H1 (cell line): ENCODE measurements around the gene LBX2. TPM values are rescaled to one million over a fixed set of nuclear protein-coding genes. Genes with fewer than 3 reads are reported as not detected.
"Not testable (repeated sequence)": the region's sequence is repeated elsewhere in the genome, so short reads cannot be mapped to it uniquely, and the experiment has no call there.

Source experiments
- CTCF ChIA-PET: fragments of 300-600 bp; sonication (Branson Sonifier 250); formaldehyde crosslinking; loops from one replicate; lab custom pipeline; 2021; ENCODE audit not compliant: partially characterized antibody; lab: Charles Lee
- POLR2A ChIA-PET: fragments of 300-600 bp; sonication (Branson Sonifier 250); formaldehyde crosslinking; loops from one replicate; lab custom pipeline; 2021; ENCODE audit warnings: inconsistent platforms; ENCODE audit not compliant: partially characterized antibody; lab: Charles Lee
- DNase-seq, 2 experiments: peaks; one replicate each; pipeline versions ENCODE4 v3.0.0 to v3.0.0-alpha.2; 2010 to 2022; ENCODE audit warnings: low spot score in 2 of 2, low read depth in 1 of 2, mixed read lengths in 1 of 2
- FAIRE-seq: peaks from 2 replicates; lab custom pipeline; 2011; peaks lifted over from hg19 to GRCh38; lab: Jason Lieb, UNC
- H2AFZ ChIP-seq: 2 replicates; pipeline ENCODE4 v1.8.1; 2012; ENCODE audit warnings: low read length, inconsistent platforms
- H2AK5ac ChIP-seq: 2 replicates; pipeline ENCODE4 v1.6.1; 2013; ENCODE audit warnings: low read depth, low read length
- H2BK120ac ChIP-seq: replicated peaks from 2 replicates; pipeline ENCODE3; 2013; ENCODE audit warnings: low read depth, low read length, inconsistent platforms
- H2BK12ac ChIP-seq: 2 replicates; pipeline ENCODE4 v1.6.1; 2013; ENCODE audit warnings: low read depth, low read length
- H2BK15ac ChIP-seq: 2 replicates; pipeline ENCODE4 v1.6.1; 2013; ENCODE audit warnings: low read length
- H2BK20ac ChIP-seq: 2 replicates; pipeline ENCODE4 v1.6.1; 2013; ENCODE audit warnings: low read length
- H2BK5ac ChIP-seq: 2 replicates; pipeline ENCODE4 v1.6.1; 2013; ENCODE audit warnings: low read depth, low read length
- H3K14ac ChIP-seq: 2 replicates; pipeline ENCODE4 v1.6.1; 2013; ENCODE audit warnings: inconsistent platforms; ENCODE audit not compliant: insufficient read length
- H3K18ac ChIP-seq: 2 replicates; pipeline ENCODE4 v1.6.1; 2013; ENCODE audit warnings: low read length; ENCODE audit errors: extremely low read depth
- H3K23ac ChIP-seq: 2 replicates; pipeline ENCODE4 v1.6.1; 2013; ENCODE audit warnings: inconsistent platforms; ENCODE audit not compliant: insufficient read length
- H3K23me2 ChIP-seq: 2 replicates; pipeline ENCODE4 v1.6.1; 2013; ENCODE audit warnings: low read depth, low read length
- H3K27ac ChIP-seq: 2 replicates; pipeline ENCODE4 v1.6.1; 2011; ENCODE audit warnings: low read depth, low read length, inconsistent platforms
- H3K27me3 ChIP-seq, 4 experiments: replicated peaks in 1 of 4; 1 replicate in 1 of 4; 2 replicates in 3 of 4; pipeline versions ENCODE4 v1.6.1 to v1.8.1; 2011 to 2013; ENCODE audit warnings: low read length in 3 of 4, mild to moderate bottlenecking in 3 of 4, inconsistent platforms in 2 of 4, mixed read lengths in 2 of 4, moderate library complexity in 1 of 4; ENCODE audit not compliant: control insufficient read depth in 3 of 4, insufficient read depth in 3 of 4; ENCODE audit errors: extremely low read depth in 1 of 4
- H3K36me3 ChIP-seq, 4 experiments: 2 replicates each; pipeline versions ENCODE4 v1.6.1 to v1.8.1; 2011 to 2013; ENCODE audit warnings: mild to moderate bottlenecking in 4 of 4, low read length in 3 of 4, moderate library complexity in 2 of 4, control low read depth in 1 of 4, inconsistent platforms in 1 of 4; ENCODE audit not compliant: insufficient read depth in 4 of 4, control insufficient read depth in 2 of 4
- H3K4ac ChIP-seq: replicated peaks from 2 replicates; pipeline ENCODE3; 2013; ENCODE audit warnings: low read length, low read depth, mixed read lengths, inconsistent platforms; ENCODE audit not compliant: insufficient read length
- H3K4me1 ChIP-seq, 4 experiments: replicated peaks in 1 of 4; 1 replicate in 1 of 4; 2 replicates in 3 of 4; pipeline versions ENCODE4 v1.6.1 to v1.8.1; 2011 to 2013; ENCODE audit warnings: low read length in 3 of 4, inconsistent platforms in 2 of 4, mixed read lengths in 1 of 4; ENCODE audit not compliant: insufficient read depth in 4 of 4, control insufficient read depth in 3 of 4
- H3K4me2 ChIP-seq, 2 experiments: 2 replicates each; pipeline versions ENCODE4 v1.6.1 to v1.8.1; 2011 to 2013; ENCODE audit warnings: low read depth in 2 of 2, low read length in 2 of 2, control low read depth in 1 of 2, inconsistent platforms in 1 of 2, mild to moderate bottlenecking in 1 of 2; ENCODE audit not compliant: insufficient read depth in 1 of 2
- H3K4me3 ChIP-seq, 4 experiments: fragments of 200-600, 300-600 bp in 1 of 4; sonication (generic), shearing (Covaris generic), sonication (Bioruptor Twin) in 1 of 4; 2 replicates each; pipeline versions ENCODE4 v1.5.1 to v1.8.1; 2011 to 2016; ENCODE audit warnings: low read length in 4 of 4, low read depth in 3 of 4, control low read depth in 2 of 4, inconsistent platforms in 2 of 4, mild to moderate bottlenecking in 2 of 4, mixed read lengths in 1 of 4, moderate library complexity in 1 of 4; ENCODE audit not compliant: insufficient read depth in 2 of 4; ENCODE audit errors: extremely low read depth in 1 of 4
- H3K56ac ChIP-seq: replicated peaks from 2 replicates; pipeline ENCODE3; 2013; ENCODE audit warnings: low read depth, mild to moderate bottlenecking, mixed read lengths, low read length, inconsistent platforms; ENCODE audit not compliant: insufficient read length
- H3K79me1 ChIP-seq: 2 replicates; pipeline ENCODE4 v1.6.1; 2013; ENCODE audit warnings: low read depth, low read length, control low read depth
- H3K79me2 ChIP-seq, 2 experiments: 2 replicates each; pipeline versions ENCODE4 v1.6.1 to v1.8.1; 2012 to 2013; ENCODE audit warnings: low read length in 2 of 2, mild to moderate bottlenecking in 2 of 2, inconsistent platforms in 1 of 2; ENCODE audit not compliant: insufficient read depth in 2 of 2, control insufficient read depth in 1 of 2
- H3K9ac ChIP-seq, 4 experiments: replicated peaks in 1 of 4; 1 replicate in 1 of 4; 2 replicates in 3 of 4; pipeline versions ENCODE4 v1.6.1 to v1.8.1; 2011 to 2013; ENCODE audit warnings: low read depth in 3 of 4, low read length in 3 of 4, control low read depth in 2 of 4, mild to moderate bottlenecking in 2 of 4, moderate library complexity in 2 of 4, inconsistent platforms in 1 of 4; ENCODE audit errors: extremely low read depth in 1 of 4
- H3K9me3 ChIP-seq, 2 experiments: 2 replicates each; pipeline versions ENCODE4 v1.6.1 to v1.8.1; 2012 to 2013; ENCODE audit warnings: mild to moderate bottlenecking in 2 of 2, moderate library complexity in 2 of 2, control low read depth in 1 of 2, inconsistent platforms in 1 of 2, low read depth in 1 of 2, low read length in 1 of 2, mixed read lengths in 1 of 2; ENCODE audit not compliant: insufficient read depth in 2 of 2
- H4K20me1 ChIP-seq, 2 experiments: replicated peaks in 1 of 2; 2 replicates each; pipeline versions ENCODE3 to v1.8.1; 2011 to 2013; ENCODE audit warnings: inconsistent platforms in 2 of 2, low read length in 2 of 2, mild to moderate bottlenecking in 1 of 2; ENCODE audit not compliant: insufficient read depth in 2 of 2, control insufficient read depth in 1 of 2
- H4K5ac ChIP-seq: 2 replicates; pipeline ENCODE4 v1.6.1; 2013; ENCODE audit warnings: low read length, low read depth, mixed read lengths, inconsistent platforms; ENCODE audit not compliant: insufficient read length
- H4K8ac ChIP-seq: 2 replicates; pipeline ENCODE4 v1.8.0; 2013; ENCODE audit warnings: mild to moderate bottlenecking, moderate library complexity, low read length, inconsistent platforms; ENCODE audit not compliant: insufficient read depth; ENCODE audit errors: extremely low read depth
- H4K91ac ChIP-seq: replicated peaks from 2 replicates; pipeline ENCODE3; 2013; ENCODE audit warnings: low read length, mixed read lengths, inconsistent platforms; ENCODE audit not compliant: insufficient read length
- KDM1A ChIP-seq: fragments of 200-600, 300-600 bp; sonication (generic); IDR thresholded peaks from 2 replicates; pipeline ENCODE4 v1.7.1; 2016; ENCODE audit warnings: mild to moderate bottlenecking, low read length, borderline replicate concordance
- WGBS, 2 experiments: shearing (Covaris generic) in 1 of 2; methylation state at CpG; one replicate each; pipeline versions ENCODE4 v1.1.6 to v1.1.7; 2013 to 2015; ENCODE audit warnings: low lambda C conversion rate in 2 of 2, mixed read lengths in 2 of 2, inconsistent platforms in 1 of 2, low coverage in 1 of 2, missing lambda C conversion rate in 1 of 2; ENCODE audit not compliant: insufficient replicate concordance in 2 of 2, insufficient coverage in 1 of 2, insufficient read length in 1 of 2; ENCODE audit errors: extremely low coverage in 1 of 2, missing lambda C conversion rate in 1 of 2; 5-methylcytosine and 5-hydroxymethylcytosine counted together
- polyA plus RNA-seq, 7 experiments: library from polyadenylated mRNA; depleted of rRNA in 3 of 7; stranded (reverse) in 5 of 7; unstranded in 2 of 7; fragments of >200 nt in 5 of 7; fragments of 200-250 nt in 2 of 7; gene quantifications; 1 replicate in 5 of 7; 2 replicates in 1 of 7; 4 replicates in 1 of 7; pipeline versions ENCODE4 v1.2.1 to v1.2.3, GENCODE V29; 2011 to 2013; ENCODE audit warnings: missing spikeins in 2 of 7, mixed read lengths in 2 of 7
- total RNA-seq: library from RNA; stranded (reverse); fragmentation: NEBNext Ultra II Directional; extraction: Animal tissue kit (Norgen Biotek cat#: 25700); gene quantifications from 2 replicates; pipeline ENCODE4 v1.2.1, GENCODE V29; 2021

The LBX2 gene
- total and polyA plus RNA-seq, 2 of the 8 experiments (the other 6 are each of a cell fraction or from before 2014, with no cell fraction given) = 0.27 TPM; not detected in 1

DNA sequence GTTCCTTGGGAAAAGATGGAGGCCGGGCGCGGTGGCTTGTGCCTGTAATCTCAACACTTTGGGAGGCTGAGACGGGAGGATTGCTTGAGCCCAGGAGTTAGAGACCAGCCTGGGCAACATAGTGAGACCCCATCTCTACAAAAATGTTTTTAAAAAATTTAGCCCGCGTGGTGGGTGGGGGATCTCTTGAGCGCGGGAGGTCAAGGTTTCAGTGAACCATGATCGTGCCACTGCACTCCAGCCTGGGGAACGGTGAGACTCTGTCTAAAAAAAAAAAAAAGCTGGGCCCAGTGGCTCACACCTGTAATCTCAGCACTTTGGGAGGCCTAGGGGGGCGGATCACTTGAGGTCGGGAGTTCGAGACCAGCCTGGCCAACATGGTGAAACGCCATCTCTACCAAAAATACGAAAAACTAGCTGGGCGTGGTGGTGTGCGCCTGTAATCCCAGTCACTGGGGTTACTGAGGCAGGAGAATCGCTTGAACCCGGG lies 15.7 kb downstream of the LBX2 start:
- ChIA-PET CTCF (interaction anchor here (0.7 to 8.0 kb wide), 19 partner anchors 9 to 104 kb away, joined by 3 to 73 read pairs (median 10); partner anchors contain the start of genes INO80B, LBX2, MOGS and MRPL53), POLR2A (interaction anchor here (0.9 to 7.3 kb wide), 16 partner anchors 9 to 103 kb away, joined by 3 to 85 read pairs (median 8); partner anchors contain the start of genes AUP1, HTRA2, INO80B and LBX2)
- H2AFZ ChIP-seq, H3K23me2 ChIP-seq, H3K27me3 ChIP-seq, H3K9me3 ChIP-seq, H3K79me1 ChIP-seq, H2BK20ac ChIP-seq, H2BK120ac ChIP-seq, DNase-seq, H3K9ac ChIP-seq, H3K4me1 ChIP-seq, FAIRE-seq, H3K18ac ChIP-seq, H3K27ac ChIP-seq, H3K56ac ChIP-seq, H2BK5ac ChIP-seq, H3K36me3 ChIP-seq, H2BK12ac ChIP-seq, H3K14ac ChIP-seq, H2AK5ac ChIP-seq, H2BK15ac ChIP-seq, H4K91ac ChIP-seq, H3K4ac ChIP-seq, H3K79me2 ChIP-seq, H4K20me1 ChIP-seq, H3K23ac ChIP-seq: not testable (repeated sequence)
- H4K8ac ChIP-seq = peak overlapping the region; percentile 89
- H4K5ac ChIP-seq = peak overlapping the region; percentile 21
- WGBS, 2 experiments = 90% methylated on average over 19 of the region's 19 CpGs; no CpG with 5 or more reads in 1 of the 2 experiments
- TF ChIP-seq KDM1A = peak; percentile 79; the same call in 1 of the 2 replicates
- H3K4me2 ChIP-seq = peak overlapping the region; percentile 98 to 100
- H3K4me3 ChIP-seq = peak overlapping the region; percentile 69 to 99 (median 93); a peak in 7 of 8 replicates
